Activated T-cell treated with anti-CD3 and anti-CD28 coated beads, Interleukin-2, amount 50 U/mL, for 24 hours (primary cell): ENCODE results near the gene KISS1R.
"Not testable (repeated sequence)": the region's sequence is repeated elsewhere in the genome, so short reads cannot be mapped to it uniquely, and the experiment has no call there.

ENCODE experiments used
- DNase-seq: peaks from one replicate; pipeline ENCODE4 v3.0.0-alpha.2; 2020
- H3K27ac Mint-ChIP-seq: 2 replicates; pipeline ENCODE4 v1.8.0; 2020; ENCODE audit warnings: mild to moderate bottlenecking, mixed read lengths
- H3K27me3 Mint-ChIP-seq: 2 replicates; pipeline ENCODE4 v1.8.0; 2020; ENCODE audit warnings: mixed read lengths
- H3K36me3 Mint-ChIP-seq: 2 replicates; pipeline ENCODE4 v1.8.0; 2020; ENCODE audit warnings: low read depth, mixed read lengths
- H3K4me1 Mint-ChIP-seq: 2 replicates; pipeline ENCODE4 v1.8.0; 2020; ENCODE audit warnings: low read depth, mixed read lengths
- H3K4me3 Mint-ChIP-seq: 2 replicates; pipeline ENCODE4 v1.8.0; 2020; ENCODE audit warnings: mild to moderate bottlenecking, moderate library complexity, mixed read lengths
- H3K9me3 Mint-ChIP-seq: 2 replicates; pipeline ENCODE4 v1.8.0; 2020; ENCODE audit warnings: mixed read lengths

KISS1R gene

GRCh38 chr19:953445-954271 is 36.5 kb downstream of the KISS1R start:
- Mint-ChIP-seq H3K9me3 (no peaks in the 10 kb centered on the region), H3K36me3 (no peaks in the 10 kb centered on the region), H3K27me3 (no peaks in the 10 kb centered on the region), H3K27ac (no peak overlapping the region), H3K4me1 (peaks cover 9% of the 10 kb centered on the region), H3K4me3 (no peak overlapping the region)
- no peak for DNase-seq

- Mint-ChIP-seq H3K36me3 (no peaks in the 10 kb centered on the region), H3K4me1 (peaks cover 13% of the 10 kb centered on the region), H3K9me3 (no peaks in the 10 kb centered on the region), H3K27me3 (no peaks in the 10 kb centered on the region), H3K4me3 (no peak overlapping the region), H3K27ac (no peak overlapping the region)
- no peak for DNase-seq
Observed at GRCh38 chr19:954272-954671, 37.1 kb downstream of the KISS1R start.

- DNase-seq, result no peak
- H3K27ac Mint-ChIP-seq, result no peak overlapping the region
- no peaks in the 10 kb centered on the region for H3K36me3 Mint-ChIP-seq
- H3K27me3 Mint-ChIP-seq, result no peaks in the 10 kb centered on the region
- H3K4me3 Mint-ChIP-seq, result no peak overlapping the region
- H3K9me3 Mint-ChIP-seq, result no peaks in the 10 kb centered on the region
- peaks cover 14% of the 10 kb centered on the region for H3K4me1 Mint-ChIP-seq
Observed at GRCh38 chr19:954672-955494, 37.8 kb downstream of the KISS1R start.

GRCh38 chr19:955803-956765 is 39.0 kb downstream of the KISS1R start:
- H3K27me3 Mint-ChIP-seq, result no peaks in the 10 kb centered on the region
- H3K4me1 Mint-ChIP-seq, result peaks cover 14% of the 10 kb centered on the region
- H3K27ac Mint-ChIP-seq, result no peak overlapping the region
- H3K4me3 Mint-ChIP-seq, result no peak overlapping the region
- no peaks in the 10 kb centered on the region for H3K36me3 Mint-ChIP-seq
- H3K9me3 Mint-ChIP-seq, result no peaks in the 10 kb centered on the region
- no peak for DNase-seq

GRCh38 chr19:956766-957440 is 39.8 kb downstream of the KISS1R start:
- H3K36me3 Mint-ChIP-seq, result no peaks in the 10 kb centered on the region
- peaks cover 14% of the 10 kb centered on the region for H3K4me1 Mint-ChIP-seq
- no peaks in the 10 kb centered on the region for H3K9me3 Mint-ChIP-seq
- DNase-seq, result no peak
- no peaks in the 10 kb centered on the region for H3K27me3 Mint-ChIP-seq
- no peak overlapping the region for H3K4me3 Mint-ChIP-seq
- no peak overlapping the region for H3K27ac Mint-ChIP-seq

GRCh38 chr19:957578-957977 is 40.4 kb downstream of the KISS1R start:
- peaks cover 12% of the 10 kb centered on the region for H3K4me1 Mint-ChIP-seq
- H3K27ac Mint-ChIP-seq, result not testable (repeated sequence)

GRCh38 chr19:958967-959855 is 42.1 kb downstream of the KISS1R start:
- Mint-ChIP-seq H3K9me3 (no peaks in the 10 kb centered on the region), H3K27me3 (no peaks in the 10 kb centered on the region), H3K4me3 (no peak overlapping the region), H3K27ac (no peak overlapping the region), H3K4me1 (peaks cover 6% of the 10 kb centered on the region), H3K36me3 (peaks cover 2% of the 10 kb centered on the region)
- peak; percentile 63 for DNase-seq

More at GRCh38 chr19:957578-957977, 40.4 kb downstream of the KISS1R start:
- not testable (repeated sequence) for H3K9me3 Mint-ChIP-seq, H3K27me3 Mint-ChIP-seq, DNase-seq, H3K36me3 Mint-ChIP-seq, H3K4me3 Mint-ChIP-seq

GRCh38 chr19:960020-960419 is 42.9 kb downstream of the KISS1R start:
- Mint-ChIP-seq H3K36me3 (peaks cover 3% of the 10 kb centered on the region), H3K4me1 (peaks cover 6% of the 10 kb centered on the region), H3K27ac (no peak overlapping the region), H3K4me3 (no peak overlapping the region), H3K9me3 (no peaks in the 10 kb centered on the region), H3K27me3 (no peaks in the 10 kb centered on the region)
- no peak for DNase-seq

- peaks cover 7% of the 10 kb centered on the region for H3K36me3 Mint-ChIP-seq
- no peaks in the 10 kb centered on the region for H3K27me3 Mint-ChIP-seq
- no peak for DNase-seq
- peaks cover 2% of the 10 kb centered on the region for H3K9me3 Mint-ChIP-seq
- H3K4me3 Mint-ChIP-seq, result no peak overlapping the region
- H3K27ac Mint-ChIP-seq, result no peak overlapping the region
- peaks cover 6% of the 10 kb centered on the region for H3K4me1 Mint-ChIP-seq
Observed at GRCh38 chr19:960601-960938, 43.4 kb downstream of the KISS1R start.

GRCh38 chr19:961866-962620 is 44.9 kb downstream of the KISS1R start:
- H3K27ac Mint-ChIP-seq, result no peak overlapping the region
- no peak for DNase-seq
- peaks cover 14% of the 10 kb centered on the region for H3K36me3 Mint-ChIP-seq

GRCh38 chr19:962683-963400 is 45.7 kb downstream of the KISS1R start:
- Mint-ChIP-seq H3K27me3 (no peaks in the 10 kb centered on the region), H3K36me3 (peaks cover 18% of the 10 kb centered on the region), H3K9me3 (peaks cover 2% of the 10 kb centered on the region), H3K27ac (no peak overlapping the region), H3K4me1 (peaks cover 6% of the 10 kb centered on the region), H3K4me3 (no peak overlapping the region)
- DNase-seq, result no peak

More at GRCh38 chr19:961866-962620, 44.9 kb downstream of the KISS1R start:
- peaks cover 6% of the 10 kb centered on the region for H3K4me1 Mint-ChIP-seq
- H3K27me3 Mint-ChIP-seq, result no peaks in the 10 kb centered on the region
- H3K4me3 Mint-ChIP-seq, result no peak overlapping the region
- peaks cover 2% of the 10 kb centered on the region for H3K9me3 Mint-ChIP-seq

- Mint-ChIP-seq H3K9me3 (peaks cover 2% of the 10 kb centered on the region), H3K36me3 (peaks cover 22% of the 10 kb centered on the region), H3K27ac (no peak overlapping the region), H3K4me3 (no peak overlapping the region), H3K4me1 (peaks cover 5% of the 10 kb centered on the region), H3K27me3 (no peaks in the 10 kb centered on the region)
- DNase-seq, result no peak
Observed at GRCh38 chr19:963486-963951, 46.4 kb downstream of the KISS1R start.
